CD4-positive, alpha-beta T cell treated with Interleukin-12 subunit alpha and Interleukin-12 subunit beta, for 1 hour (primary cell): ENCODE measurements around the gene NUP98.

Experiments
- DNase-seq: peaks from one replicate; pipeline ENCODE4 v3.0.0-alpha.2; 2020

Gene NUP98

DNA sequence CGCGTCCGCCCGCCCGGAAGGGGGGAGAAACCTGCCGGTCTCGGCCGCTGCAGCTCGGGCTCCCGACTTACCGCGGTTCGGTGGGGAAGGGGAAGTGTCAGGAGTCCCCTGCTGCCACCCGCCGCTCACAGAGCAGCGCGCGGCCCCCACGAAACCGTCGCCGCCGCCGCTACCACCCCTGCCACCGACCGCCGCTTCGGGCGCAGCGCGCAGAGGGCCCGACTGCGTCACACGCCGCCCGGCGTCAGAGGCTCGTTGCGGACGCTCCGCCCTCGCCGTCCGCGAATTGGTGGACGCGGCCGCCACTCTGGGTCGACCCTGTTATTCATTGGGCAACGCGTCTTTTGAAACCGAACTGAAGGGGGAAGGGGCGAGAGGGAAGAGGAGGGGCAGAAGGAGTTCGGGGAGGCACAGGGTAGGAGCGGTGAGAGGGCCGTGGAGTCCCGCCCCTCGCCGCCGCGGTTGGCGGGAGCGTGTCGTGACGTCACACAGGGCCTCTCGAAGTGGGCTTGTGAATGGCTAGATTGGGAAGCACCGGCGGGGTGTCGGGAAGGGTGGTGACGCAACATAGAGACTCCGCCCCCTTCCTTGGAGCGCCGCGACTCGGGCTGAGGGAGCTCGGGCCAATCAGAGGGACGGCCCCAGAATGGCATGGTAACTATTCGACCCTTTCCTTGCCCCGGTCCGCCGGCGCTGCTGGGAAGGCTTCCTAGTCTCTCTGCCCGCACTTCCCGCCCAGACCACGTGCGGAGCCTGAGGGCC, at the start of gene NUP98:
NUP98 (minus strand) TSS at position 226 of the 762 bp plus-strand sequence. CDS start 15,437 bp downstream, outside the sequence.
- DNase-seq = peak; percentile 100

- no peak for DNase-seq
Measured at GRCh38 chr11:3845670-3846069, 48.3 kb upstream of the NUP98 start.

DNA sequence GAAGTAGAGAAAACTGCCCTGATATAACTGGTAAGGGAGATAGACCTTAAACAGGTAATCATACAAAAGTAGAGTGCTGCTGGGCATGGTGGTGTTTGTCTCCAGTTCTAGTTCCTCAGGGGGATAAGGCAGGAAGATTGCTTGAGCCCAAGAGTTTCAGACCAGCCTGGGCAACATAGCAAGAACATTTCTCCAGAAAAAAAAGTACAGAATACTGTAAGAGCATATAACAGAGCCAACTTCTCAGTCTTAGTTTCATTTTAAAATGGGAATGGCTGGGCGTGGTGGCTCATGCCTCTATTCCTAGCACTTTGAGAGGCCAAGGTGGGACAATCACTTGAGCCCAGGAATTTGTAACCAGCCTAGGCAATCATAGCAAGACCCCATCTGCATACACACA, 47.9 kb upstream of the NUP98 start:
- no peak for DNase-seq

GRCh38 chr11:3843326-3843725, 46.0 kb upstream of the NUP98 start:
- DNase-seq = no peak

DNA sequence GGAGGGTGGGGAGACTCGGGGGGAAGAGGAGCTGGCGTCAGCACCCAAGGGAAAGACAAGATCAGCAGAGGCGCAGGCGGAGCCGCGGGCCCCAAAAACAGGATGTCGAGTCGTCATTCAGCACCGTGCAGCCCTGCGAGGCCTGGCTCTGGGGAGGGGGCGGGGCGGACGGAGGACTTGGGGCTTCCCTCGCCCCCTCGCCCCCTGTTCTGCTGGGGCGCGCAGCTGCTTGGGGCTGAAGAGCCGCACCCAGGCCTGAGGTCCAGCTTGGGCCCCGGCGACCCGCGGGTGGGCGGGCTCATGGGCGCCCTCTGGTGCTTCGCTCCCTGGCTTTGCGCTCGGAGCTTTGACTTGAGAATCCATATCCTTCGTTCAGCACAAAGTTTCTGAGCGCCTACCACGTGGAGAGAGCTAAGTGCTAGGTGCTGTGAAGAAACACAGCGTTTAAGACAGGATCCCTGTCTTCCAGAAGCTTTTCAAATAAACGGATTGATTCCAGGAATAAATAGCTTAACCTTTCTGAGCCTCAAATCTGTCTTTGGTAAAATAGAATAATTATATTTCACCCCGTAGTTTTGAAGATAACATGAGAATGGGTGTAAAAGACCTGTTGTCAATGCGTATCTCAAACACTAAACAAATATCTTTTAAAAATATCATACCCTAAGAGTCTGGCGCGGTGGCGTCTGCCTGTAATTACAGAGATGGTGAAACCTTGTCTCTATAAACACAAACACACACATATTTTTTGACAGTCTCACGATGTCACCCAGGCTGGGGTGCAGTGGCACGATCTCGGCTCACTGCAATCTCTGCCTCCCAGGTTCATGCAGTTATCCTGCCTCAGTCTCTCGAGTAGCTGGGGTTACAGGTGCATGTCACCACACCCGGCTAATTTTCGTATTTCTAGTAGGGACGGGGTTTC, 44.3 kb upstream of the NUP98 start:
- peak; percentile 95 for DNase-seq

DNA sequence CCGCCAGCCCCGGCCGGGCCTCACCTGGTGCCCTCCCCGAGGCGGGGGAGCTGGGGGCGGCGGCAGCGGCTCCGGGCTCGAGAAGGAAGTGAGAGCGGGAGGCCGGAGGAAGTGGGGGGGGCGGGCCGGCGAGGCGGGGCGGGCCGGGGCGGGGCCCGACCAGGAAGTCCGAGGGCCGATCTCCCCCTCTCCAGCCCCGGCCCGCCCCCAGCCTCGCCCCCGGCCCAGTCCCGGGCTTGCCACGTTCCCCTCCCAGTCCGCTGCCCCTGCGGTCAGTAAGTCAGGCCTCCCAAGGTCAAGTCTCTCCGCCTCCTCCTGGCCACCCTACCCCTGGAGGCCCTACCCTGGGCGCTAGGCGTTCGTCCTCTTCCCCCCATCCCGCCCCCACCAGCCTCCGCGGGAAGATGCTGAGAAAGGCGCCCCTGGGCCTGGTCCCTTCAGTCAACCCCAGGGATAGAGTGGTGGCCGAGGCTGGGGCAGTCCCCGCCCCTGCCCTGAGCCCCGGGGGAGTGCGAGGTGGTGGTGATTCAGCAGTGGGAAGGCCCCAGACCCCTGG, 43.6 kb upstream of the NUP98 start, which contains the start of gene RHOG:
RHOG (minus strand) TSS at position 90 of the 556 bp plus-strand sequence. CDS start 12,821 bp downstream, outside the sequence.
- DNase-seq = no peak

DNA sequence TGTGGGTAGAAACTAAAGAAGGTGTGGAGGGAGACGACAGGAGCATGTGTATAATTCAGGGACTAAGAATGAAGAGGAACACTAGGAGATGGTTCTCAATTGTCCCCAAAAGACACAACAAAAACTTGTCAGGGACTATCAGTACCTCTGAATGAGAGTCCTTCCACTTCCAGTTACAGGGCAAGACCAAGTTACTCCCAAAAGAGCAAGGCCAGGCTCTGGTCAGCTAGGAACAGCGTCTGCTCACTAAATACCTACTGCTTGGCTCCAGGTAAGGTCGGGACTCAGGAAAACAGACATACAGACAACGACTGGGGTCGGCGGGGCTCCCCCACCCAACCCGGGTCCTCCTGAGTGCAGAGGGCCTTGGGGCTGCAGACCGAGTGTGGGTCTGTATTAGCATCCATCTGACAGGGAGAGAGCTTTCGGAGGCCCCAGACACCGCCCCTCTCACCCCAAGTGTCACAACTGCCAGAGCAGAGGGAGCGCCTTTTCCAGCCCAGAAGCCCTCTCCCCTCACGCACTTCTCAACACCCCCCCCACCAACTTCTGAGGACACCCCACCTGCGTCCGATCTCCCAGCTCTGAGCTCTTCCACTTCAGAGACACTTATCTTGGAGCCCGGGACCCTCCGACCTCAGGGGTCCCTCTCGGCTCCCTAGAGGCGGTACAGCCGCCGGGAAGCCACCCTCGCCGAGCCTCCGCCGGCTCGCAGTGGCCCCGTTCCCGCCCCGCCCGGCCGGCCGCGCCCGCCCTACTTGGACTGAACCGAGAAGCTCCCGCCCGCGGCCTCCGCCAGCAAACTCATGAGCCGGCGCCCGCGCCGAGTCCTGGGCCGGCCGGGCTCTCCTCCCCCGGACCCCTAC, 42.9 kb upstream of the NUP98 start:
- no peak for DNase-seq

DNA sequence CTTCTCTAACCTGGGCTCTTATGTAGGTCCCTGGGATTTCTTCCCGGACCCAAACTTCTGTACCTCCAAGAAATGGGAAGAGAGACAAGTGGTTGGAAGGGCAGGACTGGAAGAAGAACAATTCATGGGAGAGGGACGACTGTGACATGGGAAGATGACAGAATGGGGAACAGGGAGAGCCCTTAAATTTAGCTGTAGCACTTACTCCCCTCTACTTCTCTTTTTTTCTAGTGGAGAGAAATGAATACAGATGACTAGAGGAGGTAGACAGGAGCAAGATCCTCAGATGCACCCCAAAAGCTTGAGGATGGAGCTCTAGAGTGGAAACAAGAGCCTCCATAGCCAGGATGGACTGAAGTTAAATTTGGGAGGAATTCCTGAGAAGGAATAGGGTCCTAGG, 41.1 kb upstream of the NUP98 start:
- DNase-seq = no peak

DNA sequence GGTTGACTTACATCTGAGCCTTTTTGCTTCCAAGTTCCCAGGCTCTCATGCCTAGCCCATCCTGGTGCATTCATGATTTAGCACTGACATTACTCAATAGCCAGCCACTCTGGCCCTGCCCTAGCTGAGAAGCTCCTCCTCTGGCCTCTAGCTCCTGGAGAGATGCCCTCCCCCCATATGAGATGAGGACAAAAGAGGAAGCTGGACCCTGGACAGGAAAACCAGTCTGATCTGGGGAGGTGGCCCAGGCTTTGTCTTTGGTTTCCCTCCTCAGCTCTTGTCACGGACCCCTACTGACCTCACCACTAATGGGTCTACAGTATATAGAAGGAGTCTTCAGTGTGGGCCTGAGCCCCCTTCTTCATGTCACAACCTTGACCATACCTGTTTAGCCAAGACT, 40.4 kb upstream of the NUP98 start:
- no peak for DNase-seq

DNA sequence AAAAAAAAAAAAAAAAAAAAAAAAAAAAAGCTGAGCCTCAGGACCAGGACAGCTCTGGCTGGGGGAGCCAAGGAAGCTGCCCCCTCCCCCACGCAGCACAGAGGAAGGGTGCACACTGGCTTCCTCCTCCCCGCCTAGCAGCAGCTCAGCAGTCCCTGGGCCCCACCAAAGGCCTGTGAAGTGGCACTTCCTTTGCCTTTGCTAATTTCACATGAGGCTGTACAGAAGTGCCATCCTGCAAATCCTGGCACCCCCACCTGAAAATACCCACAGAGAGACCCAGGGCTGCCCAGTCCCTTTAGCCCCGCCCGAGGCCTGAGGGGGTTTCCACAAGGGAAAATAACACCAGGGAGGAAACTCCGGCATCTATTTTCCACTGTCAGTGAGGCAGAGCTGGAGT, 39.5 kb upstream of the NUP98 start:
- DNase-seq = peak; percentile 68

DNA sequence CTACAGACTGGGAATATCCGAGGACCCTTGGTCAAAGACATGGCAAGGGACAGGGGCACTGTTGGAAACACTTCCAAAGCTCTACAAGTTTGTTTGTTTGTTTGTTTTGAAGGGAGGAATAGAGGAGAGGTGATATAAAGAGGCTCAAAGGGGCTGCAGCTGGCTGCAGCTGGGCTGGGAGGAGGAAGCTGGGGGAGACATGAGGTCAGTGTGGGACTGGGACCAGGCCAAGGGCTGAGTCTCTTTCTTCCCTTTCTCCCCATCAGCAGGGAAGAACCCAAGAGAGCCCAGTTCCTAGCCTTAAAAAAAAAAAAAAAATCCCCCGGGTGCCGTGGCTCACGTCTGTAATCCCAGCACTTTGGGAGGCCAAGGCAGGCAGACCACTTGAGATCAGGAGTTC, 38.4 kb upstream of the NUP98 start:
- no peak for DNase-seq

DNA sequence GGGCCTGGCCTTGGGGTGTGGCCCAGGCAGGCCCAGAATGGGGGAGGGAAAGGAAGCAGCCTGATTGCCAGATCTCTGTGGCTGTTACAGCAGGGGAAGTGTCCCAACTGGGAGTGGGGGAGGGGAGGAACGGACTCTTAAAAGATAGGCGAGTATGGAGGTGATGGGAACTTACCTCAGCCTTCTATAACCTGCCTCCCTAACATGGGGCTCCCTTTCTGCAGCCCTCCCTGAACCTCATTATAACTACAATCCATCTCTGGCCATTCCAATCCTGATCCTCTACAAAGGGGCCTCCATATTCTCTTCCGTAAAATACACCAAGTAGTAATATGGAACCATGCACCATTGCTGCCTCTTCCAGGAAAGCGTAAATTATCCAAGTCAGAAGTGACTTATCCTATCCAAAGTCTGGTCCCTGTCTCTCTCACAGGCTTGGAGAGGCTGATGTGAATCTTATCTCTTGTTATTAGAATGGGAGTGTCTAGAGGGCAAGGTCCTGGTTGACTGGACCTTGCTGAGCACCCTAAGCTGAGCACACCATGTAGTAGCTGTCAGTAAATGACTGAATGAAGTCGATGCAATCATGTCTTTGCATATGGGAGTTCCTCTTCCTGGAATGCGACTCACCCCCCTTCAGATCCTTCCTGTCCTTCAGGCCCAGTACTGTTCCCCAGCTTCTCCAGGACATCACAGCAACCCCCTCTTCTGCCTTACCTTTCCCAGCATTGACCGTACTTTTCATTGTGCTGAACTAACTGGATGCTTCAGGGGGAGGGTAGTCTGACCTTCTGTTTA, 37.5 kb upstream of the NUP98 start:
- no peak for DNase-seq

DNA sequence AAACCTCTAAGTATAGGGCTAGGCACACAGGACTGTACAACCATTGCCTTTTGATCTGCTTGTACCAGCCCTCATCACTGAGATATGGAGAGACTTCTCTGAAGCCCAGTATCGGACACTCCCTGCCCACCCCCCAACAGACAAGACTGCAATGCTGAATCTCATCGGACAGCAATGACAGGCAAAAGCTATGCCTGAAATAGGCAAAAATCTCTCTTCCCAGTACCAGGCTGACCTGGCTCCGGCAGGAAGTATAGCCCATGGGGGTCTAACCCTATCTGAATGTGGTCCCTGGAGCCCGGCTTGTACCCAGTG, 37.0 kb upstream of the NUP98 start:
- no peak for DNase-seq

DNA sequence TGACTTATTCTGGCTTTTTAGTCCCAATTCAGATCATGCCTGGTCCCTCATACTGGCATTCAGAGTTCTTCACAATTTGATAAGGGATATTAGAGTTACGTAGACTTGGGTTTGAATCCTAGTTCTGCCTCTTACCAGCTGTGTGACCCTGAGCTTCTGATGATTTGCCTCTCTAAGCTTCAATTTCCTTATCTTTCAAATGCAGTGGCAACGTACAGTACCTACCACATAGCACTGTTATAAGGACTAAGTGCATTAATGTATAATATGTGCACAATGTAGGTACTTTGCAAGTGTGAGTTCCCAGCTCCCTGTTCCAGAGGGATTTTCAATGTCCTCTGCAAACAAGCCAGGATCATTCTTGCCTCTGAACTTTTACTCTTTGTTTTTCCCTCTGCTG, 36.1 kb upstream of the NUP98 start:
- no peak for DNase-seq

DNA sequence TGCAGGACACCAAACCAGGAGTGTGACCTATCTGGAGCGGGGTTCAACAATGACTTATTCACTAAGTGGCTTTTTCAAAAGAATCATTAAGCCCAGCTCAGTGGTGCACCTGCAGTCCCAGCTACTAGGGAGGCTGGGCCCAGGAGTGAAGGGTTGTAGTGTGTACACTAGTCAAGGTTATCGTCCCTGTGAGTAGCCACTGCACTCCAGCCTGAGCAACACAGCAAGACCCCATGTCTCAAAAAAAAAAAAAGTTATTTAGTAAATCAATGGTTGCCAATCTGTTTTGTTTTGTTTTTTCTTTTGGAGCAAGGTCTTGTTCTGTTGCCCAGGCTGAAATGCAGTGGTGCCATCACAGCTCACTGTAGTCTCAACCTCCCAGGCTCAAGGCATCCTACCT, 35.5 kb upstream of the NUP98 start:
- no peak for DNase-seq

DNA sequence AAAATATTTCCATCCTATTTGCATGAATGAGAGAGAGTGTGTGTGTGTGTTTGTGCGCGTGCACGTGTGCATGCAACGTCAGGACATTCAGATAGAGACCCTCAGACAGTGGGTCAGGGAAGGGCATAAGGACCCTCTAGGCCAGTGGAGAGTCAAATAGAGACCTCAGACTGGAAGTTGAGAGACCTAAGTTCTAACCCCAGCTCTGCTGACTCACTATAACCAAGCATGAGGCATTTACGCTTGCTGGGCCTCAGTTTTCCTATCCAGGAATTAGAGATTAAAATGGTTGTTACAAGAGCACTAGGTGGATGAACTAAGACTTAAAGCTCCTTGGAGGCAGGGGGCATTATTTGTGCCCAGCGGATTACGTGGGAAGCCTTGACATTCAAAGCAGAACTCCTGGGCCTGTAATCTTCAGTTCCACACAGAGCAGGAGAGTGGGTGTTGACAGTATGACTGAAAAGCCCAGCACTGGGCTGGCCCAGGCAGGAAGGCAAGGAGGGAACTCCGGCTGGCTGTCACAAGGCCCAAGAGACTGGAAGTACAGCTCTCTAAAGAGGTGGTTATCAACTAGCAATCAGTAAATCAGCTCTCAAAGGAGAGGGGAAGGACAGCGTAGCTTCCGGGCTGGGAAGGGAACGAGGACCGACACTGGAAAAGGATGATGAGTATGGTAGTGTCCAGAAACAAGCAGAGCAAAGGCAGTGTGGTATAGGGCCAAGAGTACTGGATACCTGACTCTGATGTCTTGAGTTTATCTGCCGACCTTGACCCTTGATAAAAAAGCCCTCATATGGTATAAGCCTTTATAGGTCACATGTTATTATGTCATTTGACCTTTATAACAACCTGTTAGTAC, 34.3 kb upstream of the NUP98 start:
- no peak for DNase-seq

- no peak for DNase-seq
Measured at GRCh38 chr11:3830730-3831129, 33.4 kb upstream of the NUP98 start.

DNA sequence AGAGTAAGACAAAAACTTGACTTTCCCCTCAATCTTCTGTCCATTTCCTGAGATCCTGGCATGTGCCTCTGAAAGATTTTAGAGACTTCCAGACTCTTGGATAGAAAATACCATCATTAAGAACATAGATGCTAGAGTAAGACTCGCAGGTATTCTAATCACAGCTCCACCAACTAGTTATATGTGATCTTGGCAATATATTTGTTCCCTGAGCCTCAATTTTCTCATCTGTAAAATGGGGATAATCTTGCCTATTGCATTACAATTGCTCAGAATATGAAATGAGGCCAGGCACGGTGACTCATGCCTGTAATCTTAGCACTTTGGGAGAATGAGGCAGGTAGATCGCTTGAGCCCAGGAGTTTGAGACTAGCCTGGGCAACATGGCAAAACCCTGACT, 32.7 kb upstream of the NUP98 start:
- DNase-seq = no peak

- no peak for DNase-seq
Measured at GRCh38 chr11:3827434-3828186, 30.3 kb upstream of the NUP98 start.

DNA sequence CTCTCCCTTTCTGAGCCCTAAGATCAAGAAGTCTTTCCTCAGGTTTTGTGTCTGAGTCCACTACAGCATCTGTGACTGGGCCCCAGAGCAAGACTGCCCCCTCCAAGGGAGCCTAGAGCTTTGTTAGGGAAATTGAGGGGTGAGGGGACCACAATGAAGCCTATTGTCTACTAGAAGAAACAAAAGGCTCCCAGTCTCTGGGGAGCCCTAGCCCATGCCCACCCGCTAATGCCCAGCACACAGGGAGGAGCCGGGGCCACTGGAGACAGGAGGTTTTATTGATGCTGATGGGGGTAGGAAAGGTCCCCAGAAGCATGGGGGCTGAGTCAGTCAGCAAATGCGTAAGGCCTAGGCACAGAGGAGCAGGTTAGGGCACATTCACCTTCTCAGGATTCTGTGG, 29.4 kb upstream of the NUP98 start:
- DNase-seq = no peak
